Raji (cell line): Measurements from ENCODE around the gene AURKA.
A peak's percentile ranks its signal among the peaks of the same experiment; 100 is the strongest.

Experiments
- POLR2A ChIP-seq: IDR thresholded peaks from 2 replicates; pipeline ENCODE4 v1.6.1; 2011; ENCODE audit warnings: low read depth, low read length, control low read depth; ENCODE audit not compliant: insufficient read depth

The AURKA gene

GRCh38 chr20:56392132-56392880 is at the start of gene AURKA, which contains the start of gene CSTF1:
TSS of gene AURKA (minus strand) at chr20:56392215. CDS start at chr20:56388197, 4,018 bp downstream.
TSS of gene CSTF1 (plus strand) at chr20:56392645. CDS start at chr20:56395553, 2,908 bp downstream.
- peak; percentile 73 for TF ChIP-seq POLR2A

- no peak for TF ChIP-seq POLR2A
Measured at GRCh38 chr20:56440346-56441007, 48.5 kb upstream of the AURKA start.

- TF ChIP-seq POLR2A: no peak
Measured at GRCh38 chr20:56439771-56440291, 47.8 kb upstream of the AURKA start.

GRCh38 chr20:56438284-56438683 is 46.3 kb upstream of the AURKA start:
- no peak for TF ChIP-seq POLR2A

GRCh38 chr20:56437196-56437960 is 45.4 kb upstream of the AURKA start:
- TF ChIP-seq POLR2A: no peak

GRCh38 chr20:56433880-56434255 is 41.9 kb upstream of the AURKA start:
- no peak for TF ChIP-seq POLR2A

- TF ChIP-seq POLR2A: no peak
Measured at GRCh38 chr20:56433221-56433879, 41.3 kb upstream of the AURKA start.

GRCh38 chr20:56431471-56431870 is 39.5 kb upstream of the AURKA start:
- TF ChIP-seq POLR2A: no peak

GRCh38 chr20:56430957-56431356 is 38.9 kb upstream of the AURKA start:
- TF ChIP-seq POLR2A: no peak

- no peak for TF ChIP-seq POLR2A
Measured at GRCh38 chr20:56430461-56430860, 38.4 kb upstream of the AURKA start.

- TF ChIP-seq POLR2A: no peak
Measured at GRCh38 chr20:56429941-56430340, 37.9 kb upstream of the AURKA start.

GRCh38 chr20:56429502-56429901 is 37.5 kb upstream of the AURKA start:
- no peak for TF ChIP-seq POLR2A

- TF ChIP-seq POLR2A: no peak
Measured at GRCh38 chr20:56428881-56429280, 36.9 kb upstream of the AURKA start.

- TF ChIP-seq POLR2A: no peak
Measured at GRCh38 chr20:56428410-56428809, 36.4 kb upstream of the AURKA start.

- no peak for TF ChIP-seq POLR2A
Measured at GRCh38 chr20:56427797-56428196, 35.8 kb upstream of the AURKA start.
